HEK293T (cell line): ENCODE measurements around the gene FZR1.

Source experiments
- ARNT ChIP-seq: fragments of 450-650 bp; IDR thresholded peaks from 2 replicates; pipeline ENCODE4 v1.6.1; 2017; ENCODE audit warnings: mild to moderate bottlenecking
- BHLHE40 ChIP-seq: fragments of 450-650 bp; IDR thresholded peaks from 2 replicates; pipeline ENCODE4 v1.6.1; 2016; ENCODE audit warnings: mild to moderate bottlenecking, moderate library complexity, borderline replicate concordance
- ELF4 ChIP-seq: fragments of 450-650 bp; IDR thresholded peaks from 2 replicates; pipeline ENCODE4 v1.6.1; 2017; ENCODE audit warnings: antibody characterized with exemption
- FOXA1 ChIP-seq: fragments of 450-650 bp; IDR thresholded peaks from 2 replicates; pipeline ENCODE4 v1.6.1; 2016; ENCODE audit warnings: mild to moderate bottlenecking
- HDGF ChIP-seq: fragments of 450-650 bp; IDR thresholded peaks from 2 replicates; pipeline ENCODE4 v1.6.1; 2017; ENCODE audit warnings: antibody characterized with exemption, borderline replicate concordance
- L3MBTL2 ChIP-seq: fragments of 450-650 bp; conservative IDR thresholded peaks from 2 replicates; pipeline ENCODE4 v1.6.1; 2016; ENCODE audit warnings: mild to moderate bottlenecking
- NFRKB ChIP-seq: fragments of 450-650 bp; IDR thresholded peaks from 2 replicates; pipeline ENCODE4 v1.6.1; 2016; ENCODE audit warnings: mild to moderate bottlenecking, moderate library complexity
- SP1 ChIP-seq: fragments of 450-650 bp; IDR thresholded peaks from 2 replicates; pipeline ENCODE4 v1.6.1; 2017
- SUZ12 ChIP-seq: fragments of 450-650 bp; IDR thresholded peaks from 2 replicates; pipeline ENCODE4 v1.6.1; 2016; ENCODE audit warnings: mild to moderate bottlenecking

GRCh38 chr19:3586127-3586626 lies 80.1 kb downstream of the FZR1 start:
- TF ChIP-seq BHLHE40: no peak
- TF ChIP-seq NFRKB: no peak
- TF ChIP-seq HDGF: no peak
- no peak for TF ChIP-seq FOXA1
- TF ChIP-seq SUZ12: no peak
- no peak for TF ChIP-seq SP1
- TF ChIP-seq L3MBTL2: no peak
- TF ChIP-seq ELF4: no peak
- TF ChIP-seq ARNT: no peak
